ENCODE data around the gene CLEC17A. TPM values are rescaled to one million over a fixed set of nuclear protein-coding genes. Genes with fewer than 3 reads are reported as not detected.

CLEC17A gene
- total RNA-seq, 1 donor from 2014 or later = not detected

DNA sequence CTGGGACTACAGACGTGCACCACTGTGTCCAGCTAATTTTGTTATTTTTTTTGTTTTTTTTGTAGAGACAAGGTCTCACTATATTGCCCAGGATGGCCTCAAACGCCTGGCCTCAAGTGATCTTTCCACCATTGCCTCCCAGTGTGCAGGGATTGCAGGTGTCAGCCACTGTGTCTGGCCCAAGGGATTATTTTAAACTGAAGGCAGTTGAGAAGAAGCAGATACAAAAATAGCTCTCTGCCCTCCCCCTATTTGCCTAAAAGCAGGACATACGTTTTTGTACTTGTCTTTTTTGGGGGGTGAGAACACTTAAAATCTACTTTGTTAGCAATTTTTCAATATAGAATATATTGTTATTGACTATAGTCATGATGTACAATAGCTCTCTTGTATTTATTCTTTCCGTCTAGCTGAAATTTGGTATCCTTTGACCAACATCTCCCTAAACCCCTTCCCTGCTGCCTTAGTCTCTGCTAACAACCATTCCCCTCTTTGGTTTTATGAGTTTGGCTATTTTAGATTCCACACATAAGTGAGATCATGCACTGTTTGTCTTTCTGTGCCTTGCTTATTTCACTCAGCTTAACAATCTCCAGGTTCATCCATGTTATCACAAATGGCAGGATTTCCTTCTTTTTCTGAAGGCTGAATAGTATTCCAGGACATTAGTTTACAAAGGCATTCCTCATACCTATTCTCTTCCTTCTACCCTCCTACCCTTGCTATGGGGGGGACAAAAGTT lies 56.8 kb downstream of the CLEC17A start:
- DNase-seq (ENCODE audit: low spot score in 2 of 2) (no peak), FAIRE-seq (no peak)

DNA sequence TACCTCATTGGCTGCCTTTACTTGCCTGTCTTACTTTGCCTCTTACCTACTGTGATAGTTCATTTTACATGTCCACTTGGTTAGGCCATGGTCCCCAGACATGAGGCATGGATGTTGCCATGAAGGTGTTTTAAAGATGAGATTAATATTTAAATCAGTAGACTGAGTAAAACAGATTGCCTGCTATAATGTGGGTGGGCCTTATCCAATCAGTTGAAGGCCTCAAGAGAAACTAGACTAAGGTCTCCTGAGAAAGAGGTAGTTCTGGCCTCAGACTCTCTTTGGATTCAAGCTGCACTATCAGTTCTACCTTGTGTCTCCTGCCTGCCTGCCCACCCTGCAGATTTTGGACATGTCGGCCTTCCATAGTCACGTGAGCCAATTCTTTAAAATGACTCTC lies 65.6 kb downstream of the CLEC17A start:
- FAIRE-seq = no peak

DNA sequence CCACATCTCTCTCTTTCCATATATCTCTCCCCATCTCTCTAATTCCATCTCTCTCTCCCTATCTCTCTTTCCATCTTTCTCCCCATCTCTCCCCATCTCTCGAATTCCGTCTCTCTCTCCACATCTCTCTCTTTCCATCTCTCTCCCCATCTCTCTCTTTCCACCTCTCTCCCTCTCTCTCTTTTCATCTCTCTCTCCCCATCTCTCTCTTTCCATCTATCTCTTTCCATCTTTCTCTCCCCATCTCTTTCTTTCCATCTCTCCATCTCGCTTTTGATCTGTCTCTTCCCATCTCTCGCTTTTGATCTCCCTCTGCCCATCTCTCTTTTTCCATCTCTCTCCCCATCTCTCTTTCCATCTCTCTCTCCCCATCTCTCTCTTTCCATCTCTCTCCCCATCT lies 66.1 kb downstream of the CLEC17A start:
- no peak for FAIRE-seq
- DNase-seq (ENCODE audit: low spot score in 2 of 2) = no peak

More for the DNA sequence above, 65.6 kb downstream of the CLEC17A start:
- DNase-seq (ENCODE audit: low spot score in 2 of 2) = no peak

DNA sequence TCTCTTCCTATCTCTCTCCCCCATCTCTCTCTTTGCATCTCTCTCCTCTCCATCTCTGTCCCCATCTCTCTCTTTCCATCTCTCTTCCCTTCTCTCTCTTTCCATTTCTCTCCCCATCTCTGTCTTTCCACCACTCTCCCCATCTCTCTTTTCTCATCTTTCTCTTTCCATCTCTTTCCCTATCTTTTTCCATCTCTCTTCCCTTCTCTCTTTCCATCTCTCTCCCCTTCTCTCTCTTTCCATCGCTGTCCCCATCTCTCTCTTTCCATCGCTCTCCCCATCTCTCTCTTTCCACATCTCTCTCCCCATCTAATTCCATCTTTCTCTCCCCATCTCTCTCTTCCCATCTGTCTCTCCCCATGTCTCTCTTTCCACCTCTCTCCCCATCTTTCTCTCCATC lies 67.3 kb downstream of the CLEC17A start:
- no peak for FAIRE-seq

DNA sequence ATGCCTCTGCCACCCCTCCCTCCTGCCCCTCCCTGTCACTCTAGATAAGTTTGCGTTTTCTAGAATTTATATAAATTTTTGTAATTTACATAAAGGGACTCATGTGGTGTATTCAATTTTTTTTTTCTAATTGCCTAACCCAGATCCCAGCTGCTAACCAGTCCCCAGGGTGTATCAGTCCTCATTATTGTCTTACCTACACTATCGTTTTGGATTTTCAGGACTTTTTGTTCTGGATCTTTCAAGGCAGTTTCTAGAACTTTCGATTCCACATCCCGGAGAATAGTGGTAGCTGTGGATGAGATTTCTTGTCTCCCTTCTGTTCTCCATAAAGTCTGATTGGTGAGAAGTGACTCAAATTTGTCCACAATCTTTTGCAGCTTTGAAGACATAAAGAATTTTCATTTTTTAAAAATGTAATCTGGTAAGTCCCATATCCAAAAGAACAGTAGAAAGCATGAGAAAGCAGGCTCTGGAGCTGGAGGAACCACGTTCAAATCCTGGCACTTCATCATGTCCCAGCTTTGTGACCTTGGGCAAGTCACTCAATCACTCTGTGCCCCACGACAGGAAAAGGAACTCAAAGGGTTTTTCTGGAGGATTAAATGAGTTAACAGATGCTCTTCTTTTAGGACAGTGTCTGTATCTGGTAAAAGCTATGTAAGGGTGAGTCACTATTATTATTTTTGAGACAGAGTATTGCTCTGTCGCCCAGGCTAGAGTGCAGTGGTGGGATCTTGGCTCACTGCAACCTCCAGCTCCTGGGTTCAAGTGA lies 72.1 kb downstream of the CLEC17A start:
- FAIRE-seq = no peak
- DNase-seq (ENCODE audit: low spot score in 2 of 2) = no peak

More for the DNA sequence above, 67.3 kb downstream of the CLEC17A start:
- DNase-seq (ENCODE audit: low spot score in 2 of 2) = no peak

DNA sequence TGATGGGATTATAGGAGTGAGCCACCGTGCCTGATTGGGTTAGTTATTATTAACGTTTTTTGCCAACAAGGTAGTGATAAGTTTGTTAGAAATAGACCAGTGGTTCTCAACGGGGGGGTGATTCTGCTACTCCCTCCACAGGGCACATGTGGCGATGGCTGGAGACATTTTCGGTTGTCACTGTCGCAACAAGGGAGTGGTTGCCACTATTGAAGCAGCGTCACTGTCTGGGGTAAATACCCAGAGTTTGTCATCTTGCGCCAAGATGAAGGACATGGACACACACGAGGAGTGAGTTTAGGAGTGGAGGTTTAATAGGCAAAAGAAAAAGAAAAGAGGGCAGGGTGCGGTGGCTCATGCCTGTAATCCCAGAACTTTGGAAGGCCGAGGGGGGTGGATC lies 72.8 kb downstream of the CLEC17A start:
- FAIRE-seq (no peak), DNase-seq (ENCODE audit: low spot score in 2 of 2) (no peak)

DNA sequence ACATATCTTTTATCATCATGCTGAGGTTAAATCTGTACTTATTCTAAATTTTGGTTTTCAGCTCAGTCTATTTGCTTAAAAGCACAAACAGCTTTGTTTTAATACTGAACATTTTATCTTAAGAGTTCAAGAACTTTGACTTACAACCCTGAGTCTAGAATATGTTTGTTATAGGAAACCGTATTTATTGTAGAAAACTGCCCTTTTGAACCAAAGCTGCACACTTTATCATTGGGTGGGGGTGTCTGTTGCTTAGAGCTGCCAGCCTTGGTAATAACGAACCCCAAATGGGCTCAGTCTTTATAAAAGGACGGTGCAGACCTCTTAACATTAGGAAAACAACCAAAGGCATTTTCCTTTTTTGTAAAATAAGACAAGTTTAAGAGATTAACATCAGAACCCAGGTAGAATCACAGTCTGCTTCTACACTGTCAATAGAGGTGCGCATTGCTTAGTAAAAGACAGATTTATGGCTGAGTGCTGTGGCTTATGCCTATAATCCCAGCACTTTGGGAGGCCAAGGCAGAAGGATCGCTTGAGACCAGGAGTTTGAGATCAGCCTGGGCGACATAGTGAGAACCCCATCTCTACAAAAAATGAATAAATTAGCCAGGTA lies 77.1 kb downstream of the CLEC17A start:
- FAIRE-seq (no peak), DNase-seq (ENCODE audit: low spot score in 2 of 2) (no peak)

DNA sequence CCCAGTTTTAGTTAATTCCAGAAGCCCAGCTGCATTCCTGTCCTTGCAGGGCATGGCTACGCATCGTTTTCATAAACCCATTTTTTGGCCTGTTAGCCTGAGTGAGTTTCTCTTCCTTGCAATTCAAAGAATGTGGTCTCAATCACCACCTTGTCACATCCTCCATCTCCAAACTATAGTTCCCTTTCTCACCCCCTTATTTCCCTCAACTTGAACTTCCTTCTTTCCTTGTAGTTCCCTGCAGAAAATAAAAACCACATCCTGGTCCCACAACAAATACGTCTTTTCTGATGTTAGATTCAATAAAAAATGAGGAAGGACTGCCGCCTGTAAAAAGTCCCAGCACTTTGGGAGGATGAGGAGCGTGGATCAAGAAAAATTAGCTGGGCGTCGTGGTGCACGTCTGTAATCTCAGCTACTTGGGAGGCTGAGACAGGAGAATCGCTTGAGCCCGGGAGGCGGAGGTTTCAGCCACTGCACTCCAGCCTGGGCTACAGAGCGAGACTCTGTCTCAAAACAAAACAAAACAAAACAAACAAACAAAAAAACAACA lies 78.6 kb downstream of the CLEC17A start:
- no peak for FAIRE-seq
- DNase-seq (ENCODE audit: low spot score in 2 of 2) = no peak

Small RNA genes lying within 50 kb of the gene (small RNA-seq; reads per million reads assigned to genes)
- gene AC022149.2 (not detected), gene RN7SL842P (not detected)

Other genes with a start within 250 kb of the CLEC17A start
- gene ADGRE5, start 201.6 kb upstream of the CLEC17A start, total RNA-seq = 0.82 TPM
- gene DDX39A, start 163.7 kb upstream of the CLEC17A start, total RNA-seq = 29.8 TPM
- gene PKN1, start 149.8 kb upstream of the CLEC17A start, total RNA-seq = 99.5 TPM
- not detected for gene PTGER1, start 107.7 kb upstream of the CLEC17A start, total RNA-seq
- 39.1 TPM for gene GIPC1, start 87.0 kb upstream of the CLEC17A start, total RNA-seq
- 32.6 TPM for gene DNAJB1, start 64.7 kb upstream of the CLEC17A start, total RNA-seq
- 13.9 TPM for gene TECR, start 53.5 kb upstream of the CLEC17A start, total RNA-seq
- gene NDUFB7, start 11.0 kb upstream of the CLEC17A start, total RNA-seq = 151 TPM
- not detected for gene ADGRE3, start 91.8 kb downstream of the CLEC17A start, total RNA-seq
- 33.4 TPM for gene ZNF333, start 107.0 kb downstream of the CLEC17A start, total RNA-seq
- under 0.01 TPM for gene ADGRE2, start 195.5 kb downstream of the CLEC17A start, total RNA-seq

Measured in frontal cortex (tissue), 4 donors.